ENCODE results near the gene TIPRL.

Gene TIPRL

GRCh38 chr1:168217664-168218063 lies 38.9 kb downstream of the TIPRL start:
- DNase-seq: no peak

GRCh38 chr1:168218658-168219057 lies 39.9 kb downstream of the TIPRL start:
- no peak for DNase-seq

- DNase-seq: no peak
Observed at GRCh38 chr1:168220470-168220871, 41.7 kb downstream of the TIPRL start.

- no peak for DNase-seq
Observed at GRCh38 chr1:168221275-168221674, 42.5 kb downstream of the TIPRL start.

- DNase-seq: no peak
Observed at GRCh38 chr1:168223261-168223660, 44.5 kb downstream of the TIPRL start.

GRCh38 chr1:168223681-168224540 lies 45.1 kb downstream of the TIPRL start:
- no peak for DNase-seq

- no peak for DNase-seq
Observed at GRCh38 chr1:168224991-168225390, 46.2 kb downstream of the TIPRL start.

- DNase-seq: peak; percentile 78
Observed at GRCh38 chr1:168225476-168226190, 46.9 kb downstream of the TIPRL start, which contains the start of gene SFT2D2. TSS of gene SFT2D2 (plus strand) at chr1:168226004. CDS start at chr1:168226080, 76 bp downstream.

- no peak for DNase-seq
Observed at GRCh38 chr1:168227620-168228019, 48.9 kb downstream of the TIPRL start.

- no peak for DNase-seq
Observed at GRCh38 chr1:168229893-168230292, 51.1 kb downstream of the TIPRL start.

- DNase-seq: no peak
Observed at GRCh38 chr1:168230709-168231108, 51.9 kb downstream of the TIPRL start.

- peak; percentile 14 for DNase-seq
Observed at GRCh38 chr1:168234846-168235547, 56.2 kb downstream of the TIPRL start.

GRCh38 chr1:168235548-168235885 lies 56.8 kb downstream of the TIPRL start:
- DNase-seq: no peak

- DNase-seq: no peak
Observed at GRCh38 chr1:168235937-168236336, 57.2 kb downstream of the TIPRL start.

- no peak for DNase-seq
Observed at GRCh38 chr1:168236836-168237611, 58.3 kb downstream of the TIPRL start.

- no peak for DNase-seq
Observed at GRCh38 chr1:168243198-168243597, 64.4 kb downstream of the TIPRL start.

- DNase-seq: no peak
Observed at GRCh38 chr1:168243636-168244212, 65.0 kb downstream of the TIPRL start.

- DNase-seq: no peak
Observed at GRCh38 chr1:168245042-168245441, 66.3 kb downstream of the TIPRL start.

- DNase-seq: no peak
Observed at GRCh38 chr1:168246506-168246905, 67.7 kb downstream of the TIPRL start.

Data from NCI-H446 treated with DMSO at 0.1 percent for 48 hours (cell line).